Fibroblast of lung (primary cell): ENCODE measurements around the gene MAPK6. TPM values are rescaled to one million over a fixed set of nuclear protein-coding genes. Genes with fewer than 3 reads are reported as not detected.

ENCODE experiments used
- DNase-seq, 2 donors: peaks; one replicate each; pipeline versions ENCODE4 v3.0.0 to v3.0.0-alpha.2; 2010; ENCODE audit warnings: low read depth in 2 of 2
- H2AFZ ChIP-seq: 2 replicates; pipeline ENCODE4 v1.5.1; 2012; ENCODE audit warnings: low read length, control low read depth, inconsistent platforms
- H3K27ac ChIP-seq: 2 replicates; pipeline ENCODE4 v1.5.1; 2011; ENCODE audit warnings: low read length, control low read depth; ENCODE audit not compliant: insufficient read depth
- H3K27me3 ChIP-seq: 2 replicates; pipeline ENCODE4 v1.5.1; 2011; ENCODE audit warnings: mild to moderate bottlenecking, low read length; ENCODE audit not compliant: control insufficient read depth, insufficient read depth
- H3K36me3 ChIP-seq: 2 replicates; pipeline ENCODE4 v1.5.1; 2011; ENCODE audit warnings: low read length; ENCODE audit not compliant: control insufficient read depth, insufficient read depth
- H3K4me1 ChIP-seq: 2 replicates; pipeline ENCODE4 v1.5.1; 2011; ENCODE audit warnings: low read length; ENCODE audit not compliant: control insufficient read depth, insufficient read depth; ENCODE audit errors: extremely low read depth
- H3K4me2 ChIP-seq: 2 replicates; pipeline ENCODE4 v1.5.1; 2011; ENCODE audit warnings: low read length, control low read depth; ENCODE audit not compliant: insufficient read depth; ENCODE audit errors: extremely low read depth
- H3K4me3 ChIP-seq, 4 experiments: fragments of 200-600 bp in 1 of 4; sonication (generic) in 1 of 4; replicated peaks in 1 of 4; 2 replicates each; pipeline ENCODE4 v1.5.1; 2011 to 2016; ENCODE audit warnings: low read length in 4 of 4, low read depth in 3 of 4, mild to moderate bottlenecking in 3 of 4, control low read depth in 2 of 4, inconsistent platforms in 1 of 4, mixed read lengths in 1 of 4; ENCODE audit not compliant: insufficient read depth in 1 of 4; ENCODE audit errors: control extremely low read depth in 1 of 4
- H3K79me2 ChIP-seq: 2 replicates; pipeline ENCODE4 v1.5.1; 2012; ENCODE audit warnings: mild to moderate bottlenecking, low read length, inconsistent platforms; ENCODE audit not compliant: control insufficient read depth, insufficient read depth
- H3K9ac ChIP-seq: 2 replicates; pipeline ENCODE4 v1.5.1; 2011; ENCODE audit warnings: mild to moderate bottlenecking, low read length, control low read depth; ENCODE audit not compliant: insufficient read depth
- H3K9me3 ChIP-seq: 2 replicates; pipeline ENCODE4 v1.5.1; 2012; ENCODE audit warnings: low read depth, low read length; ENCODE audit not compliant: control insufficient read depth, insufficient read depth
- H4K20me1 ChIP-seq: 2 replicates; pipeline ENCODE4 v1.5.1; 2011; ENCODE audit warnings: low read length; ENCODE audit not compliant: control insufficient read depth, insufficient read depth; ENCODE audit errors: extremely low read depth
- EZH2 ChIP-seq: IDR thresholded peaks from 2 replicates; pipeline ENCODE4 v1.5.1; 2012; ENCODE audit warnings: low read length, control low read depth, mild to moderate bottlenecking; ENCODE audit errors: missing control alignments
- polyA plus RNA-seq, 2 donors: library from polyadenylated mRNA; depleted of rRNA in 1 of 2; stranded (reverse) in 1 of 2; unstranded in 1 of 2; fragments of >200 nt; gene quantifications; 2 replicates each; pipeline ENCODE4 v1.2.1, GENCODE V29; 2011 to 2012; ENCODE audit warnings: missing spikeins in 1 of 2
- total RNA-seq: library from RNA; depleted of rRNA; stranded (reverse); fragments of >200 nt; gene quantifications from 2 replicates; pipeline ENCODE4 v1.2.1, GENCODE V29; 2014
- TF ChIP-seq, protein P1 (sequence below), 2 donors: IDR thresholded peaks in 1 of 2; conservative IDR thresholded peaks in 1 of 2; 1 replicate in 1 of 2; 2 replicates in 1 of 2; pipeline ENCODE4 v1.5.1; 2011 to 2012; ENCODE audit warnings: low read length in 2 of 2, control low read depth in 1 of 2, inconsistent platforms in 1 of 2, low read depth in 1 of 2, mild to moderate bottlenecking in 1 of 2

The MAPK6 gene
- total and polyA plus RNA-seq, 2 donors (not counting 1 experiment from before 2014, with no cell fraction given), result 45.5 to 62.1 TPM

DNA sequence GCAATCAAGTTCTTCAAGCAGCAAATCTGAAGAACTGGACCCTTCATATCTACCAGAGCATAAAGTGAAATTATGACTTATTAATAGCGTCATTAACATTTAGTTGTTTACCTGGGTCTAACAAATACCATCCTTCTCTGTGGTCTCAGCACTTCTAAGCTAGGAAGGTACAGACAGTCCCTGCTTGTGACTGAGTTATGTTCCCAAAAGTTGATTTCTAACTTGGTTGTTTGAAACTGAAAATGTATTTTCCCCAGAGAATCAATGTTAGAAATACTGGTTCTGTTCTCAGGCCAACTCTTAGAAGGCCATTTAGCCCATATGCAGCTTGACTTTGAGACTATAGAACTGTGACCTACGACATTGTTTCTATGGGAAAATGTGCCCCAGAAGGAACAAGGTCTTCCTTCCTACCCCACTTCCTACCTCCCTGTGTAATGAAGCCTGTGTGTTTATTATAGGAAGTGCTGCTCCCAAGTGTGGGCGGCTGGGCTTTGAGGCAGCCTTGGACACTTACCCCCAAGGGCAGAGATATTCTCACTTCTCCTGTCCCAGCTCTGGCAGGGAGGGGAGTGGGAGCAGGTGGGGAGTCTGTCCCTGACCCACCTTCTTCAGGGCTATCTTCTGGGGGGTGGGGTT, 12.2 kb upstream of the MAPK6 start:
- Histone ChIP-seq H3K9ac (no peak overlapping the region), H3K27me3 (peaks cover 2% of the 10 kb centered on the region), H3K4me2 (no peak overlapping the region), H2AFZ (no peak overlapping the region), H3K4me1 (peaks cover 2% of the 10 kb centered on the region), H3K79me2 (no peaks in the 10 kb centered on the region), H3K27ac (no peak overlapping the region), H3K36me3 (no peaks in the 10 kb centered on the region), H3K9me3 (no peaks in the 10 kb centered on the region), H3K4me3 (no peak overlapping the region), H4K20me1 (no peaks in the 10 kb centered on the region)
- no peak for DNase-seq
- no peak for TF ChIP-seq EZH2
- TF ChIP-seq, protein P1, sequence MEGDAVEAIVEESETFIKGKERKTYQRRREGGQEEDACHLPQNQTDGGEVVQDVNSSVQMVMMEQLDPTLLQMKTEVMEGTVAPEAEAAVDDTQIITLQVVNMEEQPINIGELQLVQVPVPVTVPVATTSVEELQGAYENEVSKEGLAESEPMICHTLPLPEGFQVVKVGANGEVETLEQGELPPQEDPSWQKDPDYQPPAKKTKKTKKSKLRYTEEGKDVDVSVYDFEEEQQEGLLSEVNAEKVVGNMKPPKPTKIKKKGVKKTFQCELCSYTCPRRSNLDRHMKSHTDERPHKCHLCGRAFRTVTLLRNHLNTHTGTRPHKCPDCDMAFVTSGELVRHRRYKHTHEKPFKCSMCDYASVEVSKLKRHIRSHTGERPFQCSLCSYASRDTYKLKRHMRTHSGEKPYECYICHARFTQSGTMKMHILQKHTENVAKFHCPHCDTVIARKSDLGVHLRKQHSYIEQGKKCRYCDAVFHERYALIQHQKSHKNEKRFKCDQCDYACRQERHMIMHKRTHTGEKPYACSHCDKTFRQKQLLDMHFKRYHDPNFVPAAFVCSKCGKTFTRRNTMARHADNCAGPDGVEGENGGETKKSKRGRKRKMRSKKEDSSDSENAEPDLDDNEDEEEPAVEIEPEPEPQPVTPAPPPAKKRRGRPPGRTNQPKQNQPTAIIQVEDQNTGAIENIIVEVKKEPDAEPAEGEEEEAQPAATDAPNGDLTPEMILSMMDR (conservative IDR thresholded peaks at IDR 0.05 in 1 of 2, IDR thresholded peaks at IDR 0.05 in 1 of 2; ENCODE audit: low read depth in 1 of 2, low read length in 2 of 2), result no peak

DNA sequence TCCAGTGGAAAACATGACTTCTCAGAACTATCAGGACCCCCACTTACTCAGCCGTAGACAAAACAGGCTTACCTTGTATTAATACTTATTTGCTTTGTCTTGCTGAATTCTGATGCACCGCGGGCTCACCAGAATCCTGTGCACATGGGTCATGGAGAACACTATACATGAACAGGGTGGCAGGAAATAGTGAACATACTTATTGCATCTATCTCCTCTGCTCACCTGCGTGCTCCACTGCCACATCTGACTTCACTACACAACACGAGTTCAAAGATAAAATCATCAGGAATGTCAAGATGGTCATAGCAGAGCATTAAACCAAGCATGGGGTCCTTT, 10.7 kb upstream of the MAPK6 start:
- Histone ChIP-seq H3K4me2 (no peak overlapping the region), H3K36me3 (no peaks in the 10 kb centered on the region), H3K27me3 (no peaks in the 10 kb centered on the region), H3K27ac (no peak overlapping the region), H3K9ac (no peak overlapping the region), H3K4me3 (no peak overlapping the region), H3K9me3 (no peaks in the 10 kb centered on the region), H2AFZ (no peak overlapping the region), H3K4me1 (peaks cover 2% of the 10 kb centered on the region), H4K20me1 (no peaks in the 10 kb centered on the region), H3K79me2 (no peaks in the 10 kb centered on the region)
- TF ChIP-seq, protein P1 (conservative IDR thresholded peaks at IDR 0.05 in 1 of 2, IDR thresholded peaks at IDR 0.05 in 1 of 2; ENCODE audit: low read depth in 1 of 2, low read length in 2 of 2), result no peak
- no peak for TF ChIP-seq EZH2
- DNase-seq, result no peak

- DNase-seq, result no peak
- no peak for TF ChIP-seq EZH2
- TF ChIP-seq, protein P1 (conservative IDR thresholded peaks at IDR 0.05 in 1 of 2, IDR thresholded peaks at IDR 0.05 in 1 of 2; ENCODE audit: low read depth in 1 of 2, low read length in 2 of 2), result no peak
- Histone ChIP-seq H3K36me3 (no peaks in the 10 kb centered on the region), H3K9ac (no peak overlapping the region), H3K4me3 (no peak overlapping the region), H2AFZ (no peak overlapping the region), H3K27me3 (no peaks in the 10 kb centered on the region), H3K27ac (no peak overlapping the region), H3K4me2 (no peak overlapping the region), H3K9me3 (no peaks in the 10 kb centered on the region), H4K20me1 (no peaks in the 10 kb centered on the region), H3K4me1 (peaks cover 2% of the 10 kb centered on the region), H3K79me2 (no peaks in the 10 kb centered on the region)
Measured at GRCh38 chr15:52008698-52009434, 10.2 kb upstream of the MAPK6 start.
